ENCODE data around the gene MTRF1L.

The MTRF1L gene

DNA sequence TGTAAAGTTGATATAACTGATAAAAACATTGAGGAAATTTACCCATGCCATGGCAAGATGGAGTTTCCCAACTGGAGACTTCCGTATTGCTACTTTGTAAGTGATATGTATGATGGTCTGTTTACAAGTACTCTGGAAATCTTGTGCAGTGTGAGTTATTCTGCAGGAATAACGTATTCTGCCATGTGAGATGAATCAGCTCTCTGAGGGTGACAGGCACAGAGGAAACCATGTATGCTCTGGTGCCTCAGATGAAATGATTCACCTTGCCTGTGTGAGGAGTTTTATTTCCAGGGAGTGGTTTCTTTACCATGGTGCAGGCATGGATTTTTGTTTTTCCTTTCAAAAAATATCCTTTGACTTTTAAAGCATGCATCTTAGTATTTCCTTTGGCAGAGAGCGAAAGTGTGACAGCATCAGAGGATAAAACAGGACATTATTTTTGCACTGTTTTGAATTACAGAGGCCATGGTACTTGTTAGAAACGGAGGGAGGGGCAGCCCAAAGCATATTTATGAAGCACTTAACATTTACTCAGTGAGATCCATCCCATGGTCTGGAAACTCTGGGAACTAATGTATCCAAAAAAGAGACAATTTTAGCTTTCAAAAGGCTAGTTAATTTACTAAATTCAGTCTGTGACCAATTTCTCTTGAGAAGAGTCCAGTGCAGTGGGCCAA is 36.0 kb upstream of the MTRF1L start:
- no peak for TF ChIP-seq ZFX (IDR thresholded peaks at IDR 0.05; ENCODE audit: borderline replicate concordance)
- TF ChIP-seq, protein P1, sequence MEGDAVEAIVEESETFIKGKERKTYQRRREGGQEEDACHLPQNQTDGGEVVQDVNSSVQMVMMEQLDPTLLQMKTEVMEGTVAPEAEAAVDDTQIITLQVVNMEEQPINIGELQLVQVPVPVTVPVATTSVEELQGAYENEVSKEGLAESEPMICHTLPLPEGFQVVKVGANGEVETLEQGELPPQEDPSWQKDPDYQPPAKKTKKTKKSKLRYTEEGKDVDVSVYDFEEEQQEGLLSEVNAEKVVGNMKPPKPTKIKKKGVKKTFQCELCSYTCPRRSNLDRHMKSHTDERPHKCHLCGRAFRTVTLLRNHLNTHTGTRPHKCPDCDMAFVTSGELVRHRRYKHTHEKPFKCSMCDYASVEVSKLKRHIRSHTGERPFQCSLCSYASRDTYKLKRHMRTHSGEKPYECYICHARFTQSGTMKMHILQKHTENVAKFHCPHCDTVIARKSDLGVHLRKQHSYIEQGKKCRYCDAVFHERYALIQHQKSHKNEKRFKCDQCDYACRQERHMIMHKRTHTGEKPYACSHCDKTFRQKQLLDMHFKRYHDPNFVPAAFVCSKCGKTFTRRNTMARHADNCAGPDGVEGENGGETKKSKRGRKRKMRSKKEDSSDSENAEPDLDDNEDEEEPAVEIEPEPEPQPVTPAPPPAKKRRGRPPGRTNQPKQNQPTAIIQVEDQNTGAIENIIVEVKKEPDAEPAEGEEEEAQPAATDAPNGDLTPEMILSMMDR (IDR thresholded peaks at IDR 0.05) = no peak
- H3K27ac ChIP-seq = no peak overlapping the region

DNA sequence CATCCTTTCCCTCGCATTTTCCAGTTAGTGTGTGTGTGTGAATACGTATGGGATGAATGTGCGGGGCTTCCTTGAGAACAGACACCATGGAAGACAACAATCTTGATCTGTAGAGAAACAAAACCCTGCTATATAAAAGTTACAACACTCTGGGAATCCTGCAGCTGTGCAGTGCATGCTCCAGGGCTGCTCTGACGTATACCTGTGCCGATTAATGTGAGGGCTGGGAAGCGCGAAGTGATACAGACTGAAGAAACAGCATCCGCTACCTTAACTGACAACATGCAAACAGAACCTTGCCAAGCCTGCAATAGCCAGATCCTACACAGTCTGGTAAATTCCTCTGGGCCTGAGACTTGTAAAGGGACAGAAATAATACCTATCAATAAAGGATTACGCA is 31.6 kb upstream of the MTRF1L start:
- H3K27ac ChIP-seq = no peak overlapping the region
- no peak for TF ChIP-seq ZFX (IDR thresholded peaks at IDR 0.05; ENCODE audit: borderline replicate concordance)
- TF ChIP-seq, protein P1 (IDR thresholded peaks at IDR 0.05) = no peak

DNA sequence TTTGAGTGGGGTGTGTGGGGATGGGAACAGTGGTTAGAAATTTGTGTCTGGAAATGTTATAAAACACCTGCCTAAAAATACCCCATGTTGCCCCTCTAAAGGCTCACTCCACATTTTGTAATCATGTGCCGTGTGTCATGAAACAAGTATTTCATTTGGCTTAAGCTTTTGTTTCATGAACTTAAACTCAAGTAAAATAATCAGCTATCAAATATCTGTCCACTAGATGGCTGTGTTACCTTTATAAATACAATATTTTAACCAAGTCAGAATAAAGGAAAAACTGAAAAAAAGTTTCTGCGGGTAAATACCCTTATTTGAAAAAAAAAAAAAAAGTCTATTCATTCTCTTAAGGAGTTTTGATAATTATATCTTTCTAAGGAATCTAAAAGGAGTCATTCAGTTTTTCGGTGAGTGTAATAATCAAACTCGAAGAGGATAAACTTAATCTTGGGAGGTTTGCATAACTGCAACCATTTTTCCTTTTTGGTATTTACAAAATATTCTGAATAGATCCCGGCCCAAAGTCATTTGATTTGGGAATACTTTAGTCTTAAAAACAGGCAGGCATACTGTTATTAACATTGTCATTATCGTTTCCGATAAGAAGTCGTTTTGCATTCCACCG is 29.9 kb upstream of the MTRF1L start:
- no peak for TF ChIP-seq ZFX (IDR thresholded peaks at IDR 0.05; ENCODE audit: borderline replicate concordance)
- TF ChIP-seq, protein P1 (IDR thresholded peaks at IDR 0.05) = peak; percentile 61
- no peak overlapping the region for H3K27ac ChIP-seq

DNA sequence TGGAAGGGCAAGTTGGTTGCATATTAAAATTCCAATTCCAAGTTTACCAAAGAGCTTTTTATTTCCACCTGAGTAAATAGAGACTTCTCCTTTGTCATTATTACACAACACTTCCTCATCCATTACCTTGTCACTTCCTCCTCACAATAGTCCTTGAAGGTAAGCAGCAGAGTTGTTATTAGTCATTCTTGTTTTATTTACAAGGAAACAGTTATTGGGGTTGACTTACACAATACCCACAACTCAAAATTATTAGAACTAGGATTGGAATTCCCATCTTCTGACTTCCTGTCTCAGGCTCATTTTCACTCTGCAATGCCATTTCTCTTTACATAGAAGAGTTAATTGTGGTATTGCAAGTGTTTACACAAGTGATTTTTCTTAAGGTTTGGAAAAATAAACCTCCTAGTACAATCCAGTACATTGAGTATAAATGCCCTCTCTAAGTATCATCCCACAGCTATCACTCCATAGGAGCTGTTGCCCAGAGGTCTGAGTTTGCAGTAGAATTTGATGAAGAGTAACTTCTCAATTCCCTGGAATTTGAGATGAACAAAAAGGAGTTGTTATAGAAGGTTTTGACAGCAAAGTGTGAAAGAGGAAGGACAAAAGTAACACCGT is 28.9 kb upstream of the MTRF1L start:
- H3K27ac ChIP-seq = no peak overlapping the region
- no peak for TF ChIP-seq ZFX (IDR thresholded peaks at IDR 0.05; ENCODE audit: borderline replicate concordance)
- TF ChIP-seq, protein P1 (IDR thresholded peaks at IDR 0.05) = no peak

DNA sequence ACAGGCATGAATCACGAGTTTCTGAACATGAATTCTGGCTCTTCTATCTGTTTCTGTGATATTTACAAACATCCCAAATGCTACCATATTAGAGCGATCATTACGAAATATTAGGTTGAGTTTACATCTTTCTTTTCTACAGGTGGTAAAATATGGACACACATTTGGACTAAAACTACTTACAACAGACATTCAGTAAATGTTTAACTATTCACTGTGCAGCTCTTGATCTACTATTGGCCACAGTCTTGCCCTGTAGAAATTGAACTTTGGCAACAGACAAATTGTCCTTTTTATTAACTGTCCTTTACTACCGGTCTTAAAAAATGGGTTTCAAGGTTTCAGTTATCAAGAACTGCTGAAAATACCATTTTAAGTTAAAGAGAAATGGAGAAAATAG is 26.5 kb upstream of the MTRF1L start:
- no peak for TF ChIP-seq ZFX (IDR thresholded peaks at IDR 0.05; ENCODE audit: borderline replicate concordance)
- no peak overlapping the region for H3K27ac ChIP-seq

DNA sequence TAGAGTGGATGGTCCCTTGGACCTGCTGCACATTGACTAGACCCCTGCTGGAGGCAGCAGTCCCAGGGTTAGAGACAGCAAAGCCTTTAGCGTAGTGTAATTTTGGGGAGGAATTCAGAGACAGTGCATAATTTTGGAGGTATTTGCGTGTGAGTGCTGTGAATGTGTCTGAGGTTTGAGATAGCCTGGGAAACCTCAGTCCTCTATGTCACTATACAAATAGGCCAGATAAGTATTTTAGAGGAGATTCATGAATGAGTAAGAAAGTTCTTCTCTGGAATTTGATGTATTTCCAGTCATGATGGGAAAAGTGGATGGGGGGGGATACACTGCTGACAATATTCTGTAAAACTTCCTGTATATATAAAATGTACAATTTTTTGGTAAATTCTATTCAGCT is 25.8 kb upstream of the MTRF1L start:
- TF ChIP-seq ZFX (IDR thresholded peaks at IDR 0.05; ENCODE audit: borderline replicate concordance) = no peak
- TF ChIP-seq, protein P1 (IDR thresholded peaks at IDR 0.05) = no peak
- no peak overlapping the region for H3K27ac ChIP-seq

DNA sequence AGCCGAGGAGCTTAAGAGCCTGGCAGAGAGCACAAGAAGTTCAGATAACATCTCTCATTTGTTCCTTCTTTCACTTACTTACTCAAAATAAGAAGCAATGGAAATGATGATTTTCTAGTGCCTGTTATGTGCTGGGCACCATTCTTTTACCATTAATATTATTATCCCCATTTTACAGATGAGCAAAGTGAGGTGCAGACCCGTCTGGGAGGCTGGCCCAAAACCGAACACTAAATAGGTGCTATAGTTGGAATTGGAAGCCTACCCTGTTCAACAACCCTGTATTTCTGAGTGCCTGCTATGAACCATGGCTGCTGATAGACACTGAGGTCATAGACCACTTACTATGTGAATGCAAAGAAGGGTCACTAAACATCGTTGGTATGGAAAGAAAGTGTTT is 25.0 kb upstream of the MTRF1L start:
- no peak overlapping the region for H3K27ac ChIP-seq
- TF ChIP-seq, protein P1 (IDR thresholded peaks at IDR 0.05) = no peak
- TF ChIP-seq ZFX (IDR thresholded peaks at IDR 0.05; ENCODE audit: borderline replicate concordance) = no peak

Data from 22Rv1 (cell line).